ENCODE measurements around the gene PBX4.

PBX4 gene

GRCh38 chr19:19541616-19542015 lies 76.9 kb downstream of the PBX4 start:
- no peak overlapping the region for H3K4me3 ChIP-seq (ENCODE audit: low read depth, low read length)
- TF ChIP-seq CTCF (IDR thresholded peaks at IDR 0.05; ENCODE audit: low read depth, low read length) = no peak
- no peak for TF ChIP-seq POLR2A (IDR thresholded peaks at IDR 0.05; ENCODE audit: extremely low read depth, insufficient read length)
- no peak for TF ChIP-seq MAX (IDR thresholded peaks at IDR 0.05; ENCODE audit: low read depth, low read length)
- TF ChIP-seq MYC (IDR thresholded peaks at IDR 0.05; ENCODE audit: low read depth, low read length) = no peak
- no peak for DNase-seq (ENCODE audit: low read depth)

- H3K4me3 ChIP-seq (ENCODE audit: low read depth, low read length) = no peak overlapping the region
- TF ChIP-seq MYC (IDR thresholded peaks at IDR 0.05; ENCODE audit: low read depth, low read length) (no peak), MAX (IDR thresholded peaks at IDR 0.05; ENCODE audit: low read depth, low read length) (no peak), POLR2A (IDR thresholded peaks at IDR 0.05; ENCODE audit: extremely low read depth, insufficient read length) (no peak), CTCF (IDR thresholded peaks at IDR 0.05; ENCODE audit: low read depth, low read length) (no peak)
- DNase-seq (ENCODE audit: low read depth) = peak; percentile 71
These were observed 77.6 kb downstream of the PBX4 start for GRCh38 chr19:19540715-19541515.

- TF ChIP-seq MYC (IDR thresholded peaks at IDR 0.05; ENCODE audit: low read depth, low read length) (no peak), MAX (IDR thresholded peaks at IDR 0.05; ENCODE audit: low read depth, low read length) (no peak), CTCF (IDR thresholded peaks at IDR 0.05; ENCODE audit: low read depth, low read length) (no peak), POLR2A (IDR thresholded peaks at IDR 0.05; ENCODE audit: extremely low read depth, insufficient read length) (no peak)
- H3K4me3 ChIP-seq (ENCODE audit: low read depth, low read length) = no peak overlapping the region
- no peak for DNase-seq (ENCODE audit: low read depth)
These were observed 78.3 kb downstream of the PBX4 start for GRCh38 chr19:19540064-19540714.

GRCh38 chr19:19539698-19540063 lies 78.8 kb downstream of the PBX4 start:
- TF ChIP-seq MYC (IDR thresholded peaks at IDR 0.05; ENCODE audit: low read depth, low read length) (no peak), MAX (IDR thresholded peaks at IDR 0.05; ENCODE audit: low read depth, low read length) (no peak), POLR2A (IDR thresholded peaks at IDR 0.05; ENCODE audit: extremely low read depth, insufficient read length) (no peak), CTCF (IDR thresholded peaks at IDR 0.05; ENCODE audit: low read depth, low read length) (no peak)
- DNase-seq (ENCODE audit: low read depth) = no peak
- no peak overlapping the region for H3K4me3 ChIP-seq (ENCODE audit: low read depth, low read length)

GRCh38 chr19:19538785-19539166 lies 79.7 kb downstream of the PBX4 start:
- peak; percentile 21 for DNase-seq (ENCODE audit: low read depth)
- TF ChIP-seq POLR2A (IDR thresholded peaks at IDR 0.05; ENCODE audit: extremely low read depth, insufficient read length) (no peak), MYC (IDR thresholded peaks at IDR 0.05; ENCODE audit: low read depth, low read length) (no peak), MAX (IDR thresholded peaks at IDR 0.05; ENCODE audit: low read depth, low read length) (no peak), CTCF (IDR thresholded peaks at IDR 0.05; ENCODE audit: low read depth, low read length) (no peak)
- no peak overlapping the region for H3K4me3 ChIP-seq (ENCODE audit: low read depth, low read length)

All from NB4 (cell line).